Transverse colon (tissue), 4 donors: ENCODE data around the gene CLEC18C.
"Not testable (repeated sequence)": the region's sequence is repeated elsewhere in the genome, so short reads cannot be mapped to it uniquely, and the experiment has no call there.

ENCODE experiments used
- CTCF ChIP-seq, 5 experiments: fragments of 200-600 bp in 3 of 5; fragments of 450-650 bp in 2 of 5; sonication (generic) in 3 of 5; IDR thresholded peaks; 1 replicate in 2 of 5; 2 replicates in 3 of 5; pipeline ENCODE4 v1.5.1; 2016 to 2017; ENCODE audit warnings: antibody characterized with exemption in 5 of 5, inconsistent platforms in 3 of 5, mild to moderate bottlenecking in 2 of 5, moderate library complexity in 1 of 5
- POLR2A ChIP-seq: fragments of 450-650 bp; IDR thresholded peaks from one replicate; pipeline ENCODE4 v1.6.1; 2016; ENCODE audit warnings: antibody characterized with exemption, mild to moderate bottlenecking, moderate library complexity
- POLR2AphosphoS5 ChIP-seq, 3 donors: sonication (generic); formaldehyde crosslinking; IDR thresholded peaks; one replicate each; pipeline ENCODE4 v1.6.1; 2016; ENCODE audit warnings: antibody characterized with exemption in 3 of 3

GRCh38 chr16:70204010-70204409 is 30.4 kb downstream of the CLEC18C start:
- not testable (repeated sequence) for TF ChIP-seq POLR2AphosphoS5 (IDR thresholded peaks at IDR 0.05); CTCF (IDR thresholded peaks at IDR 0.05); POLR2A
